Gastrocnemius medialis (tissue), 4 donors: ENCODE results near the gene OSBPL10.

Experiments used
- POLR2A ChIP-seq, 2 donors: fragments of 450-650 bp; IDR thresholded peaks; one replicate each; pipeline ENCODE4 v1.6.1; 2017; ENCODE audit warnings: antibody characterized with exemption in 2 of 2, mild to moderate bottlenecking in 2 of 2, moderate library complexity in 2 of 2
- TF ChIP-seq, protein P1 (sequence below), 5 experiments: fragments of 450-650 bp in 3 of 5; fragments of 200-600 bp in 2 of 5; sonication (generic) in 2 of 5; IDR thresholded peaks in 4 of 5; conservative IDR thresholded peaks in 1 of 5; 1 replicate in 4 of 5; 2 replicates in 1 of 5; pipeline ENCODE4 v1.5.1; 2016 to 2019; ENCODE audit warnings: antibody characterized with exemption in 5 of 5, mild to moderate bottlenecking in 3 of 5, moderate library complexity in 3 of 5

DNA sequence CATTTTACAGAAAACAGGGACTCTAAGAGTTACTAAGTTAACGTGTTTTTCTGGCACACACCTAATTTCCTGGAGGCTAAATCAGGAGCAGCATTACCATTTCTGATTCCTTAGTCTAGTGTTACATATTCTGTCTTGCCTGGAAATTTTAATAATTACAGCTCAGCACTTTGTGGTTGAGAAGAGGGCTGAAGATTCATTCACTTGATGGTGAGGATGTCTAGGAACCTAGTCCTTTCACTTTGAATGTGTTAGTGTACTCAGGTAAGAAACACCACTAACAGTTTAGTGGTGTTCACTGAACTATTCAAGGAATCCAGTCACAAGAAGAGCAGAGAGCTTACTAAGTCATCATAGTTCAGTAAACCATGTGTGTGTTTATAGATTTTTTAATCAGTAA is 345.5 kb downstream of the OSBPL10 start:
- no peak for TF ChIP-seq POLR2A (IDR thresholded peaks at IDR 0.05)
- TF ChIP-seq, protein P1, sequence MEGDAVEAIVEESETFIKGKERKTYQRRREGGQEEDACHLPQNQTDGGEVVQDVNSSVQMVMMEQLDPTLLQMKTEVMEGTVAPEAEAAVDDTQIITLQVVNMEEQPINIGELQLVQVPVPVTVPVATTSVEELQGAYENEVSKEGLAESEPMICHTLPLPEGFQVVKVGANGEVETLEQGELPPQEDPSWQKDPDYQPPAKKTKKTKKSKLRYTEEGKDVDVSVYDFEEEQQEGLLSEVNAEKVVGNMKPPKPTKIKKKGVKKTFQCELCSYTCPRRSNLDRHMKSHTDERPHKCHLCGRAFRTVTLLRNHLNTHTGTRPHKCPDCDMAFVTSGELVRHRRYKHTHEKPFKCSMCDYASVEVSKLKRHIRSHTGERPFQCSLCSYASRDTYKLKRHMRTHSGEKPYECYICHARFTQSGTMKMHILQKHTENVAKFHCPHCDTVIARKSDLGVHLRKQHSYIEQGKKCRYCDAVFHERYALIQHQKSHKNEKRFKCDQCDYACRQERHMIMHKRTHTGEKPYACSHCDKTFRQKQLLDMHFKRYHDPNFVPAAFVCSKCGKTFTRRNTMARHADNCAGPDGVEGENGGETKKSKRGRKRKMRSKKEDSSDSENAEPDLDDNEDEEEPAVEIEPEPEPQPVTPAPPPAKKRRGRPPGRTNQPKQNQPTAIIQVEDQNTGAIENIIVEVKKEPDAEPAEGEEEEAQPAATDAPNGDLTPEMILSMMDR (IDR thresholded peaks at IDR 0.05 in 4 of 5, conservative IDR thresholded peaks at IDR 0.05 in 1 of 5), result no peak
